CD1c-positive myeloid dendritic cell (primary cell): Measurements from ENCODE around the gene MIEF2.
"Not testable (repeated sequence)": the region's sequence is repeated elsewhere in the genome, so short reads cannot be mapped to it uniquely, and the experiment has no call there.

Source experiments
- DNase-seq: peaks from one replicate; pipeline ENCODE4 v3.0.0-alpha.2; 2016; ENCODE audit errors: extremely low spot score

MIEF2 gene

GRCh38 chr17:18291718-18292540 is 31.5 kb downstream of the MIEF2 start:
- no peak for DNase-seq

- DNase-seq = not testable (repeated sequence)
Observed at GRCh38 chr17:18298061-18298460, 37.6 kb downstream of the MIEF2 start.

- DNase-seq = peak; percentile 17
Observed at GRCh38 chr17:18300725-18301480, 40.4 kb downstream of the MIEF2 start.

GRCh38 chr17:18303206-18303605 is 42.7 kb downstream of the MIEF2 start:
- not testable (repeated sequence) for DNase-seq

GRCh38 chr17:18309202-18309601 is 48.7 kb downstream of the MIEF2 start:
- no peak for DNase-seq

- peak; percentile 16 for DNase-seq
Observed at GRCh38 chr17:18314059-18314730, 53.7 kb downstream of the MIEF2 start.

- DNase-seq = peak; percentile 97
Observed at GRCh38 chr17:18314731-18315561, 54.5 kb downstream of the MIEF2 start, which contains the start of the genes SMCR8 and TOP3A. TSS of gene SMCR8 (plus strand) at chr17:18315293. CDS start at chr17:18315790, 497 bp downstream. TSS of gene TOP3A (minus strand) at chr17:18314994. CDS start at chr17:18314778, 216 bp downstream.

- DNase-seq = peak; percentile 89
Observed at GRCh38 chr17:18315562-18315922, 55.1 kb downstream of the MIEF2 start.

GRCh38 chr17:18315961-18316360 is 55.5 kb downstream of the MIEF2 start:
- DNase-seq = no peak
